C4-2B (cell line): ENCODE measurements around the gene RSPO4.

ENCODE experiments used
- H3K27ac ChIP-seq: fragments of 450-650 bp; 2 replicates; pipeline ENCODE4 v1.5.1; 2017
- ZFX ChIP-seq: fragments of 450-650 bp; IDR thresholded peaks from 2 replicates; pipeline ENCODE4 v1.6.1; 2017
- TF ChIP-seq, protein P1 (sequence below): fragments of 450-650 bp; conservative IDR thresholded peaks from 2 replicates; pipeline ENCODE4 v1.5.1; 2017; ENCODE audit warnings: mild to moderate bottlenecking

Gene RSPO4

DNA sequence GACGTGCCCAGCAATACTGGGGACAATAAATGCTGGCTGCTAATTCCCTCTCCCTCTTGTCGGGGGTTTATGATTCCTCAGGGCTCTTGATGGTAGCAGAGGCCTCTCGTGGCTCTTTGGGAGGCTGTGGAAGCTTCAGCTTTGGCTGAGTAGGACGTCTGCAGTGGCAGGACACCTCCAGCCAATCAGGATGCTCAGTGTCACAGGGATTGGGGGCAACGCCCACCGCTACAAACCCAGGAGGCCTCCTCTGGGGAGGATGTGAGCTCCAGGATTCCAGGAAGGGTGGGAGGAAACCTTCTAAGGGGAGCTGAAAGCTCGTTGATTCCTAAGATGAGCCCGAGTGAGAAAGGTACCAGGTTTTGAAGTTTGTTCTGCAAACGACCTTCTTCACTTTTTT lies 19.4 kb downstream of the RSPO4 start:
- H3K27ac ChIP-seq, result no peak overlapping the region
- TF ChIP-seq, protein P1, sequence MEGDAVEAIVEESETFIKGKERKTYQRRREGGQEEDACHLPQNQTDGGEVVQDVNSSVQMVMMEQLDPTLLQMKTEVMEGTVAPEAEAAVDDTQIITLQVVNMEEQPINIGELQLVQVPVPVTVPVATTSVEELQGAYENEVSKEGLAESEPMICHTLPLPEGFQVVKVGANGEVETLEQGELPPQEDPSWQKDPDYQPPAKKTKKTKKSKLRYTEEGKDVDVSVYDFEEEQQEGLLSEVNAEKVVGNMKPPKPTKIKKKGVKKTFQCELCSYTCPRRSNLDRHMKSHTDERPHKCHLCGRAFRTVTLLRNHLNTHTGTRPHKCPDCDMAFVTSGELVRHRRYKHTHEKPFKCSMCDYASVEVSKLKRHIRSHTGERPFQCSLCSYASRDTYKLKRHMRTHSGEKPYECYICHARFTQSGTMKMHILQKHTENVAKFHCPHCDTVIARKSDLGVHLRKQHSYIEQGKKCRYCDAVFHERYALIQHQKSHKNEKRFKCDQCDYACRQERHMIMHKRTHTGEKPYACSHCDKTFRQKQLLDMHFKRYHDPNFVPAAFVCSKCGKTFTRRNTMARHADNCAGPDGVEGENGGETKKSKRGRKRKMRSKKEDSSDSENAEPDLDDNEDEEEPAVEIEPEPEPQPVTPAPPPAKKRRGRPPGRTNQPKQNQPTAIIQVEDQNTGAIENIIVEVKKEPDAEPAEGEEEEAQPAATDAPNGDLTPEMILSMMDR, result no peak
- no peak for TF ChIP-seq ZFX

DNA sequence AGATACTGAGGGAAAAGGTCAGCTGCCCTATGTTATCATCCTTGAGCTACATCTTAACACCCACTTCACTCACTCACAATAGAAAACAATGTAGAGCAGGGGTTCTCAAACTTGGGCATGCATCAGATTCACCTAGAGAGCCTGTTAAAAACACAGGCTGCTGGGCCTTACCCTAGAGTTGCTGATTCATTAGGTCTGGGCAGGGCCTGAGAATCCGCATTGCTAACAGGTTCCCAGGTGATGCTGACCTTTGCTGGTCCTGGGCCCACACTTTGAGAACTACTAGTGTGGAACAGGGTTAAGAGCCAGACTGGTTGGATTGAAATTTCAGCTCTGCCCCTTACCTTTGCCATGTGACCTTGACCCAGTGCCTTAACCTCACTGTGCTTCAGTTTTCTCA lies 25.1 kb downstream of the RSPO4 start:
- TF ChIP-seq, protein P1, result no peak
- no peak for TF ChIP-seq ZFX
- H3K27ac ChIP-seq, result no peak overlapping the region

DNA sequence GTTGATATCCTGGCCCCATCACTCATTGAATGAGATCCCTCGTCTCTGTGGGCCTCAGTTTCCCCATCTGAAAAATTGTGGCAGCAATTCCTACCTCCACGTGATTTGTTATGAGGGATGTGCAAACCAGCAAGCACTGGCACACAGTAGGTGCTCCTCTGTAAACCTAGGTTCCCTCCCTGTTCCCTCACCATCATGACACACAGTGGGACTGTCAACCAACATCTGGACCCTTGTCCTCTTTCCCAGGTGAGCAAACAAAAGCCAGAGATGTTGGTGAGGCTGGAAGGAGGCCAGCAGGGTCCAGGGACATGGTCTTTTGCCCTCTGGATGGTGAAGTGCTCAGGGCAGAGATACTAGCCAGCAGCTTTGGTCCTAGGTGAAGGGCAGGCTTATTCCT lies 26.1 kb downstream of the RSPO4 start:
- H3K27ac ChIP-seq, result no peak overlapping the region
- TF ChIP-seq ZFX, result no peak
- TF ChIP-seq, protein P1, result no peak

DNA sequence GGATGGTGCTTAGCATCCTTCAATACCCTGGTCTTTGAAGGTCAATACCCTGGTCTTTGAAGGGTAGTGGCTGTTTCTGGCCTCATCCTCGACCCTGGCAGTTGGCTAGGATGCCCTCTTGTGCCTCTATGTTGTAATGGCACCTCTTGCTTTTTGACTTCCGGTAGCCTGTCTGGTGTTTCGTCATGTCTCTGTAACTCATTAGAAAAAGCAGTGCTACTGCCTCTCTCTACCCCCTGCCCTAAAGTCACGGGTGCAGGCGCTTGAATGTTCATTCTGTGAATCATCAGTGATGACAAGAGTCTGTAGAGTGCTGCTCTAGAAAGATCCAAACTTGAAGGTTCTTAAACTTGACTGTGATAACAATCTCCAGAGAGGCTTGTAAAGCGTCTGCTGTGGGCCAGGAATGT lies 28.3 kb downstream of the RSPO4 start:
- TF ChIP-seq ZFX, result no peak
- TF ChIP-seq, protein P1, result peak; percentile 61
- H3K27ac ChIP-seq, result no peak overlapping the region

DNA sequence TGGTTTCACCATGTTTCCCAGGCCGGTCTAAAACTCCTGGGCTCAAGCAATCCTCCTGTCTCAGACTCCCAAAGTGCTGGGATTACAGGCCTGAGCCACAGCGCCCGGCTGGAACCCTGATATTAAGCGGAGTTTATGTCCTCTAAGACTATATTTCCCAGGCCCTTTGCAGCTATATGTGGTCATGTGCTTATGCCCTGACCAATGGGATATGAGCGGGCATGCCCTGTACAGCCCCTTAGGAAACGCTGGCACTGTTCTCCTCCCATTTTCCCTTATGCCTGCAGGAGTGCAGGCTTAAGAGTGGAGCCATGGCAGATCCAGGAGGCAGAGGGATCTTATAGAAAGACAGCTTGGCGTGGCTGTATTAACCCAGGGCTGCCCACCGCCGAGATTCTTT lies 29.9 kb downstream of the RSPO4 start:
- no peak for TF ChIP-seq ZFX
- TF ChIP-seq, protein P1, result no peak
- no peak overlapping the region for H3K27ac ChIP-seq

DNA sequence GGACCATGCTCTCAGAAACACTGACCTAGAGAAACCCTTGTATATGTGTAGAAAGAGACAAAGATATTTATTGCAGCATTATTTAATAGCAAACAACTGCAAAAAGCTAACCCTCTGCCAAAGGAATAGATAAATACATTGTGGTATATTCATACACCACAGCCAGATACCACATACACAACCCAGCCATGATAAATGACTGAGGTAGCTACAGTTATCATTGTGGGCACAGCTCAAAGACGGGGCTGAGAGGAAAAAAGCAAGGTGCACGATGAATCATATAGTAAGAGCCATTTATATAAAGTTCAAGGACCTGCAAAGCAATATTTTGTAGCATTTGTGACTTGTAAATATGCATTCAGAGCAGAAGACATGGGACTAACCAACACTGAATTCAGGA lies 30.8 kb downstream of the RSPO4 start:
- no peak for TF ChIP-seq ZFX
- TF ChIP-seq, protein P1, result no peak

DNA sequence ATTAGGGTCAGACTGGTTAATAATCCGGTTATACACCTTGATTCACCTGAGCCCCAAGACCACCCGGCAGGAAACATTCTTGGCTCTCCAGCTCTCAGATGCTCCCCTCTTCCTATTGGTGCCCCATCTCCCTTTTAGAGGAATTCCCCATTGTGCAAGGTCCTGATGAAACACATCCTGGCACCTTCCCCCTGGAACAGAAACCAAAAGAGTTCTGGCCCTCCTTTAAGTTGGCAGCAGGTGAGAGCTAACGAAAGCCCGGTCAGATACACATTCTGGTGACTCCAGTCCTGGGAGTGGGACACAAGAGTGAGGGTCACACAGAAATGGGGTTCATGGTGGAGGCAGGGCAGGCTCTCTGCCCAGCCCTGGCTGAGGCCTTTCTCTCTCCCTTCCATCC lies 32.2 kb downstream of the RSPO4 start:
- TF ChIP-seq ZFX, result no peak
- TF ChIP-seq, protein P1, result no peak
- H3K27ac ChIP-seq, result no peak overlapping the region

More for the DNA sequence above, 30.8 kb downstream of the RSPO4 start:
- no peak overlapping the region for H3K27ac ChIP-seq
